Measurements from ENCODE around the gene ST14. TPM values are rescaled to one million over a fixed set of nuclear protein-coding genes. Genes with fewer than 3 reads are reported as not detected.
A peak's percentile ranks its signal among the peaks of the same experiment; 100 is the strongest.

Gene ST14
- total RNA-seq, 2 donors from 2014 or later, result 4.9 to 6.9 TPM

DNA sequence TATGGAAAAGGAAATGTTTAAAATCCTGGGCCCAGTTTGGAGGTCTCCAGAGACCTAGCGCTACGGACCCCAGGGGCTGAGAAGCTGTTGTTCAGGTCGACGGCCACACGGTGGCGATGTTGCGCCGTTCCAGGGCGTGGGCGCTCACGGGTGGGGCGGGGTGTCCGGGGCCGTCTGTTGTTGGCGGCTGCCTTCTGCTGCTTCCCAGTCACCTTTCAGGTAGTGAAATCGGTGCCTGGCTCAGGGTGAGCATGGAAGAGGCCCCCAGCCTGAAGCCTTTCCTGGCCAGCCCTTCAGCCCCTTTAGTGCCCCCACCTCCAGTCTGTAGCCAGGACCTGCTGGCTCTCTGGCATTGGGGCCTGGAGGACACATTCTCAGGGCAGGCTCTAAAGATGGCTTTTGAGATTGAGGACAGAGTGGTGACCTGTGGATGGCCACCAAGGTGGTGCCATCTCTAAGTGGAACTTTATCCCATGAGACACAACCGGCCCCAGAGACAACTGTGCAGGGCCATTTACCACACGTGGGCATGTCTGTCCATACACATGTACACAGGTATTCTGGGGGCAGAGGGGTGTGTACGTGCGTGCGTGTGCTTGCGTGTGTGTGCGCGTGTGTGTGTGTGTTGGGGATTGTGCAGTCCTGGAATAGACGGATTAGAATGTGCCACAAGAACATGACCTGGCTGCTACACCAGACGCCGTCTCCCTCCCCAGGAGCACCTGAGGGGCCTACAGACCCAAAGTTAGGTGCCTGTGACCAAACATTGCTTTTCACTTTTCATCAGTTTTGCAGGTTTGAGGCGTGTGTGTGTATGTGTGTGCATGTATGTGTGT is 53.8 kb downstream of the ST14 start:
- Histone ChIP-seq H3K27me3 (replicated peaks; ENCODE audit: insufficient read depth) (no peaks in the 10 kb centered on the region), H3K27ac (no peak overlapping the region), H3K4me3 (peak overlapping the region; percentile 20), H3K4me1 (ENCODE audit: control insufficient read depth in 1 of 2, low read depth in 2 of 2) (no peaks in the 10 kb centered on the region), H3K9me3 (no peaks in the 10 kb centered on the region), H3K36me3 (no peaks in the 10 kb centered on the region)
- DNase-seq (ENCODE audit: low spot score) (no peak), ATAC-seq (ENCODE audit: insufficient number of reproducible peaks, low FRiP score, low read depth) (no peak)
- TF ChIP-seq, protein P1, sequence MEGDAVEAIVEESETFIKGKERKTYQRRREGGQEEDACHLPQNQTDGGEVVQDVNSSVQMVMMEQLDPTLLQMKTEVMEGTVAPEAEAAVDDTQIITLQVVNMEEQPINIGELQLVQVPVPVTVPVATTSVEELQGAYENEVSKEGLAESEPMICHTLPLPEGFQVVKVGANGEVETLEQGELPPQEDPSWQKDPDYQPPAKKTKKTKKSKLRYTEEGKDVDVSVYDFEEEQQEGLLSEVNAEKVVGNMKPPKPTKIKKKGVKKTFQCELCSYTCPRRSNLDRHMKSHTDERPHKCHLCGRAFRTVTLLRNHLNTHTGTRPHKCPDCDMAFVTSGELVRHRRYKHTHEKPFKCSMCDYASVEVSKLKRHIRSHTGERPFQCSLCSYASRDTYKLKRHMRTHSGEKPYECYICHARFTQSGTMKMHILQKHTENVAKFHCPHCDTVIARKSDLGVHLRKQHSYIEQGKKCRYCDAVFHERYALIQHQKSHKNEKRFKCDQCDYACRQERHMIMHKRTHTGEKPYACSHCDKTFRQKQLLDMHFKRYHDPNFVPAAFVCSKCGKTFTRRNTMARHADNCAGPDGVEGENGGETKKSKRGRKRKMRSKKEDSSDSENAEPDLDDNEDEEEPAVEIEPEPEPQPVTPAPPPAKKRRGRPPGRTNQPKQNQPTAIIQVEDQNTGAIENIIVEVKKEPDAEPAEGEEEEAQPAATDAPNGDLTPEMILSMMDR (IDR thresholded peaks at IDR 0.05), result peak; percentile 95

DNA sequence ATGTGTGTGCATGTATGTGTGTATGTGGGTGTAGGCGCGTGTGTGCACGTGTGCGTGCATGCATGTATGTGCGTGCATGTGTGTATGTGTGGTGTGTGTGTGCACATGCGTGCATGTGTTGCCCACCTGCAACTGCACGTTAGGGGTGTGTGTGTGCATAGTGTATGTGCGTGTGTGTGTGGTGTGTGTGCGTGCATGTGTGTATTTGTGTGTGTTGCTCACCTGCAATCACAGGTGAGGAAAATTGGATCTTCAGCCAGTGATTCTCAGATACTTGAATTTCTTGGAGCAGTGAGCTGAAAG is 54.3 kb downstream of the ST14 start:
- Histone ChIP-seq H3K4me3 (no peak overlapping the region), H3K4me1 (ENCODE audit: control insufficient read depth in 1 of 2, low read depth in 2 of 2) (no peaks in the 10 kb centered on the region), H3K27ac (no peak overlapping the region), H3K36me3 (no peaks in the 10 kb centered on the region), H3K9me3 (no peaks in the 10 kb centered on the region), H3K27me3 (replicated peaks; ENCODE audit: insufficient read depth) (no peaks in the 10 kb centered on the region)
- ATAC-seq (ENCODE audit: insufficient number of reproducible peaks, low FRiP score, low read depth), result no peak
- TF ChIP-seq, protein P1 (IDR thresholded peaks at IDR 0.05), result no peak
- no peak for DNase-seq (ENCODE audit: low spot score)

DNA sequence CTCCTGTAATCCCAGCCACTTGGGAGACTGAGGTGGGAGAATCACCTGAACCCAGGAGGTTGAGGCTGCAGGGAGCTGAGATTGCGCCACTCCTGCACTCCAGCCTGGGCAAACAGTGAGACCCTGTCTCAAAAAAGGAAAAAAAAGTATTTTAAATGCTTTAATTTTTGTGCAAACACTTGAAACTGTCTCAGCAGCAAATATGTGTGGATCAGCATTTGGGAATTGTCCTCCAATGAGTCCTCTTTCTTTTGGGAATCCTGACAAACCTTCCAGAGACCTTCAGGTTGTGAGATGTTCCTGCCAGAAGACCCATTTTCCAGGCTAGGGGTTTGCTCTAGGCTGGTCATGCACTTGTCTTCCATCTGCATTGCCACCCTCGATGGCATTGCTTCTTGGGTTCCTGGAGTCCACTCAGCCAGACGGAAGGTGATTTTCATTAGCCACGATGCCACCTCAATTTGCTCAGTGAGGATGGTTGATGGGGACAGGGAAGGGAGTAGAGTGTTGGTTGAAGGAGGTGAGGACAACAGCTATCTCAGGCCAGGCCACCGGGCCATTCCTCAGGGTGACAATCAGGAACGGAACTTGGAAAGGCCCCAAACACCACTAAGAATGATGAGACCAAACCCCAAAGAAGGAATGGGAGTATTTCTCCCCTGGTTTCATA is 55.4 kb downstream of the ST14 start:
- ATAC-seq (ENCODE audit: insufficient number of reproducible peaks, low FRiP score, low read depth) (no peak), DNase-seq (ENCODE audit: low spot score) (no peak)
- H3K27me3 ChIP-seq (replicated peaks; ENCODE audit: insufficient read depth), result no peaks in the 10 kb centered on the region
- H3K9me3 ChIP-seq, result no peaks in the 10 kb centered on the region
- H3K27ac ChIP-seq, result no peak overlapping the region
- TF ChIP-seq, protein P1 (IDR thresholded peaks at IDR 0.05), result no peak
- H3K4me1 ChIP-seq (ENCODE audit: control insufficient read depth in 1 of 2, low read depth in 2 of 2), result no peaks in the 10 kb centered on the region
- H3K36me3 ChIP-seq, result no peaks in the 10 kb centered on the region
- no peak overlapping the region for H3K4me3 ChIP-seq

DNA sequence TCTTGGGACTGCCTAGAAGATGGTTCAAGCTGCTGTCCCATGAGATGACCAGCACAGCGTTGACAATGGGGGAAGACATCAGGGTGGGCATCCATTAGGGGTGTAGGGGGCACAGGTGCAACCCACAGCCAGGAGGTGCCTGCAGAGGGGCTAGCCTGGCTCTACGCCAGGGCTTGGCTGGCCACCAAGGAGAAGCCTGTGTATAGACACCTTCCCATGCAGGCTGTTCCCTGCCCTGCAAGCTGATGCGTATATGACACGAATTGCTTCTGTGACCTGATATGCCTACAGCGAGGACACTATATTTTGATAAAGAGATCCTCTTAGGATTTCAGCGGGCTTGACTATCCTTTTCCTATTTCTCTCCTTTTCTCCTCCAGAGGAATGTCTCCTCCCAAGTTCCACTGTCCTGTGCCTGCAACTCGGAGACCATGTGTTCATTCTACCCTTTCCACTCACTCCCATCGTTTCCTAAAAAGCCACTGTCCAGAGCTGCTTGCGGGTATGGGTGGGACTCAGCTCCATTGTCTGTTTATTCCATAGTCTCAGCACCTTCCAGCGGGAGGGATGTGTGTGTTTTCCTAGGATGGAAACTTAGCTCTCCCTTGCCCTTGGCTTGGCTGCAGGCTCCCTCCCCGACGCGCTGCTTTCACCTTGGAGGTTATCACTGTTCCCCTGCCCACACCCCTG is 56.1 kb downstream of the ST14 start:
- no peak overlapping the region for H3K4me3 ChIP-seq
- no peaks in the 10 kb centered on the region for H3K9me3 ChIP-seq
- H3K27me3 ChIP-seq (replicated peaks; ENCODE audit: insufficient read depth), result no peaks in the 10 kb centered on the region
- H3K36me3 ChIP-seq, result no peaks in the 10 kb centered on the region
- TF ChIP-seq, protein P1 (IDR thresholded peaks at IDR 0.05), result no peak
- DNase-seq (ENCODE audit: low spot score), result no peak
- no peaks in the 10 kb centered on the region for H3K4me1 ChIP-seq (ENCODE audit: control insufficient read depth in 1 of 2, low read depth in 2 of 2)
- H3K27ac ChIP-seq, result no peak overlapping the region
- ATAC-seq (ENCODE audit: insufficient number of reproducible peaks, low FRiP score, low read depth), result no peak

DNA sequence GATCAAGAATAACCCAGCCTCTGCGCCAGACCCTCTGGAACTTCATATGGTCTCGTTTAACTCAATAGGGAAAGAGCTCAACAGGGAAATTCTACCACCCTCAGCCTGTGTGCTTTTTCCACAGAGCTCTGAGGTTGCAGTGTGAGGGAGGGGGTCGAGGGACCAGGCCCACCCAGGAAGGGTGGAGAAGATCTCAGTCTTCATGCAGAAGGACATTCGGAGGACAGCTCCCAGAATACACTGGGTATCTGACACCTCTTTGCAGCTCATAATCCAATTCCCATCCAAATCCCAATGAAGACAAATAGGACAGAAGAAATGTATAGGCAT is 56.6 kb downstream of the ST14 start:
- ATAC-seq (ENCODE audit: insufficient number of reproducible peaks, low FRiP score, low read depth) (no peak), DNase-seq (ENCODE audit: low spot score) (no peak)
- TF ChIP-seq, protein P1 (IDR thresholded peaks at IDR 0.05), result no peak

More for the DNA sequence above, 56.6 kb downstream of the ST14 start:
- Histone ChIP-seq H3K4me3 (no peak overlapping the region), H3K4me1 (ENCODE audit: control insufficient read depth in 1 of 2, low read depth in 2 of 2) (no peaks in the 10 kb centered on the region), H3K36me3 (no peaks in the 10 kb centered on the region), H3K27ac (no peak overlapping the region), H3K27me3 (replicated peaks; ENCODE audit: insufficient read depth) (no peaks in the 10 kb centered on the region), H3K9me3 (no peaks in the 10 kb centered on the region)
